ENCODE results near the gene PGPEP1.

GRCh38 chr19:18388960-18389725 is 48.7 kb downstream of the PGPEP1 start:
- TF ChIP-seq, protein P1, sequence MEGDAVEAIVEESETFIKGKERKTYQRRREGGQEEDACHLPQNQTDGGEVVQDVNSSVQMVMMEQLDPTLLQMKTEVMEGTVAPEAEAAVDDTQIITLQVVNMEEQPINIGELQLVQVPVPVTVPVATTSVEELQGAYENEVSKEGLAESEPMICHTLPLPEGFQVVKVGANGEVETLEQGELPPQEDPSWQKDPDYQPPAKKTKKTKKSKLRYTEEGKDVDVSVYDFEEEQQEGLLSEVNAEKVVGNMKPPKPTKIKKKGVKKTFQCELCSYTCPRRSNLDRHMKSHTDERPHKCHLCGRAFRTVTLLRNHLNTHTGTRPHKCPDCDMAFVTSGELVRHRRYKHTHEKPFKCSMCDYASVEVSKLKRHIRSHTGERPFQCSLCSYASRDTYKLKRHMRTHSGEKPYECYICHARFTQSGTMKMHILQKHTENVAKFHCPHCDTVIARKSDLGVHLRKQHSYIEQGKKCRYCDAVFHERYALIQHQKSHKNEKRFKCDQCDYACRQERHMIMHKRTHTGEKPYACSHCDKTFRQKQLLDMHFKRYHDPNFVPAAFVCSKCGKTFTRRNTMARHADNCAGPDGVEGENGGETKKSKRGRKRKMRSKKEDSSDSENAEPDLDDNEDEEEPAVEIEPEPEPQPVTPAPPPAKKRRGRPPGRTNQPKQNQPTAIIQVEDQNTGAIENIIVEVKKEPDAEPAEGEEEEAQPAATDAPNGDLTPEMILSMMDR (conservative IDR thresholded peaks at IDR 0.05 in 1 of 2, IDR thresholded peaks at IDR 0.05 in 1 of 2; ENCODE audit: extremely low read depth in 1 of 2, insufficient read depth in 1 of 2, low read depth in 1 of 2, low read length in 2 of 2), result no peak
- TF ChIP-seq EZH2 (IDR thresholded peaks at IDR 0.05; ENCODE audit: borderline replicate concordance, low read length), result no peak

Data from mammary epithelial cell (primary cell).